CD14-positive monocyte (primary cell): ENCODE results near the gene DTNB. TPM values are rescaled to one million over a fixed set of nuclear protein-coding genes. Genes with fewer than 3 reads are reported as not detected.

Source experiments
- DNase-seq, 3 donors: peaks; one replicate each; pipeline ENCODE4 v3.0.0-alpha.2; 2011 to 2022
- H2AFZ ChIP-seq: 2 replicates; pipeline ENCODE4 v1.6.0; 2012; ENCODE audit warnings: mild to moderate bottlenecking, low read depth, low read length, inconsistent platforms; ENCODE audit not compliant: insufficient read depth, poor library complexity, severe bottlenecking
- H3K27ac ChIP-seq, 2 donors: 1 replicate in 1 of 2; 2 replicates in 1 of 2; pipeline ENCODE4 v1.5.1; 2012 to 2013; ENCODE audit warnings: low read length in 2 of 2, control low read depth in 1 of 2, inconsistent platforms in 1 of 2, low read depth in 1 of 2, mild to moderate bottlenecking in 1 of 2
- H3K27me3 ChIP-seq, 2 donors: one replicate each; pipeline versions ENCODE4 v1.6.0 to v1.6.1; 2011 to 2013; ENCODE audit warnings: low read length in 2 of 2; ENCODE audit not compliant: control insufficient read depth in 2 of 2, insufficient read depth in 2 of 2
- H3K36me3 ChIP-seq, 2 donors: replicated peaks in 1 of 2; 1 replicate in 1 of 2; 2 replicates in 1 of 2; pipeline versions ENCODE4 v1.5.1 to v1.6.1; 2012 to 2013; ENCODE audit warnings: low read length in 2 of 2, control low read depth in 1 of 2, inconsistent platforms in 1 of 2, mild to moderate bottlenecking in 1 of 2; ENCODE audit not compliant: insufficient read depth in 2 of 2, control insufficient read depth in 1 of 2
- H3K4me1 ChIP-seq, 2 donors: 1 replicate in 1 of 2; 2 replicates in 1 of 2; pipeline versions ENCODE4 v1.5.1 to v1.6.1; 2012 to 2013; ENCODE audit warnings: low read length in 2 of 2, control low read depth in 1 of 2, inconsistent platforms in 1 of 2, mild to moderate bottlenecking in 1 of 2, moderate library complexity in 1 of 2; ENCODE audit not compliant: insufficient read depth in 2 of 2, control insufficient read depth in 1 of 2
- H3K4me2 ChIP-seq: replicated peaks from 2 replicates; pipeline ENCODE3; 2012; ENCODE audit warnings: low read length, moderate library complexity, mild to moderate bottlenecking; ENCODE audit not compliant: poor library complexity, severe bottlenecking; ENCODE audit errors: extremely low read depth
- H3K4me3 ChIP-seq, 3 experiments: fragments of 200-600 bp in 1 of 3; sonication (generic) in 1 of 3; replicated peaks in 1 of 3; 1 replicate in 2 of 3; 2 replicates in 1 of 3; pipeline ENCODE4 v1.5.1; 2011 to 2013; ENCODE audit warnings: low read length in 3 of 3, mild to moderate bottlenecking in 3 of 3, control low read depth in 2 of 3, low read depth in 2 of 3, inconsistent platforms in 1 of 3, moderate library complexity in 1 of 3
- H3K79me2 ChIP-seq: 2 replicates; pipeline ENCODE4 v1.6.0; 2012; ENCODE audit warnings: mild to moderate bottlenecking, control low read depth, inconsistent platforms, low read length, moderate library complexity; ENCODE audit not compliant: insufficient read depth
- H3K9ac ChIP-seq: 2 replicates; pipeline ENCODE4 v1.6.0; 2017; ENCODE audit warnings: low read length, mild to moderate bottlenecking; ENCODE audit not compliant: insufficient read depth, poor library complexity, severe bottlenecking
- H3K9me3 ChIP-seq, 2 donors: replicated peaks in 1 of 2; 1 replicate in 1 of 2; 2 replicates in 1 of 2; pipeline versions ENCODE4 v1.5.1 to v1.6.1; 2012 to 2013; ENCODE audit warnings: low read length in 2 of 2, control low read depth in 1 of 2; ENCODE audit not compliant: control insufficient read depth in 1 of 2, insufficient read depth in 1 of 2
- H4K20me1 ChIP-seq: 2 replicates; pipeline ENCODE4 v1.6.0; 2012; ENCODE audit warnings: mild to moderate bottlenecking, low read length, control low read depth, moderate library complexity; ENCODE audit not compliant: insufficient read depth
- H3K27ac Mint-ChIP-seq, 7 donors: one replicate each; pipeline ENCODE4 v1.8.0; 2020; ENCODE audit warnings: mild to moderate bottlenecking in 7 of 7, mixed read lengths in 7 of 7, moderate library complexity in 6 of 7, inconsistent platforms in 2 of 7
- H3K27me3 Mint-ChIP-seq, 3 donors: one replicate each; pipeline ENCODE4 v1.8.0; 2021 to 2022; ENCODE audit warnings: low read depth in 3 of 3, mild to moderate bottlenecking in 3 of 3, mixed read lengths in 3 of 3, moderate library complexity in 3 of 3, inconsistent platforms in 1 of 3
- H3K36me3 Mint-ChIP-seq, 2 donors: one replicate each; pipeline ENCODE4 v1.8.0; 2020; ENCODE audit warnings: mixed read lengths in 2 of 2, inconsistent platforms in 1 of 2, mild to moderate bottlenecking in 1 of 2
- H3K4me1 Mint-ChIP-seq: one replicate; pipeline ENCODE4 v1.8.0; 2020; ENCODE audit warnings: mild to moderate bottlenecking, mixed read lengths
- H3K4me3 Mint-ChIP-seq, 2 donors: one replicate each; pipeline ENCODE4 v1.8.0; 2020; ENCODE audit warnings: mild to moderate bottlenecking in 2 of 2, mixed read lengths in 2 of 2, moderate library complexity in 1 of 2
- H3K9me3 Mint-ChIP-seq, 7 donors: one replicate each; pipeline ENCODE4 v1.8.0; 2020 to 2022; ENCODE audit warnings: mixed read lengths in 7 of 7, mild to moderate bottlenecking in 6 of 7, moderate library complexity in 6 of 7, inconsistent platforms in 2 of 7
- CTCF ChIP-seq: fragments of 200-600 bp; IDR thresholded peaks from one replicate; pipeline ENCODE4 v1.8.0; 2022; ENCODE audit warnings: antibody characterized with exemption, mild to moderate bottlenecking
- WGBS: methylation state at CpG from one replicate; pipeline ENCODE4 v1.1.5; 2013; ENCODE audit warnings: missing lambda C conversion rate; ENCODE audit not compliant: insufficient coverage; 5-methylcytosine and 5-hydroxymethylcytosine counted together
- intact Hi-C, 2 donors: fragments of 100-400 bp; cut with micrococcal nuclease; formaldehyde crosslinking; loops; one replicate each; pipeline versions ENCODE4 v1.15.0 to v1.15.1; 2023
- polyA plus RNA-seq, 3 donors: library from polyadenylated mRNA; depleted of rRNA in 1 of 3; unstranded in 2 of 3; stranded (reverse) in 1 of 3; fragments of 300-500 nt in 2 of 3; fragments of >200 nt in 1 of 3; fragmentation: Illumina TruSeq in 2 of 3; gene quantifications; 1 replicate in 2 of 3; 2 replicates in 1 of 3; pipeline ENCODE4 v1.2.3, GENCODE V29; 2012 to 2021

DTNB gene
- polyA plus RNA-seq, 3 donors: 3.0 to 4.2 (median 3.3) TPM

- Histone ChIP-seq H3K4me3 (no peak overlapping the region), H3K4me2 (no peak overlapping the region), H3K36me3 (no peaks in the 10 kb centered on the region), H2AFZ (no peak overlapping the region), H3K27me3 (peaks cover 0 to 7% of the 10 kb centered on the region in 2 donors), H3K4me1 (peaks cover 7 to 27% of the 10 kb centered on the region in 2 donors), H3K9ac (no peak overlapping the region), H3K27ac (no peak overlapping the region), H3K79me2 (peaks cover 11% of the 10 kb centered on the region), H4K20me1 (peaks cover 26% of the 10 kb centered on the region), H3K9me3 (no peaks in the 10 kb centered on the region)
- peaks cover 18% of the 10 kb centered on the region for H3K4me1 Mint-ChIP-seq
- no peak for DNase-seq
- no peak for TF ChIP-seq CTCF
- H3K27ac Mint-ChIP-seq: no peak overlapping the region
- peaks cover 9 to 22% (median 17%) of the 10 kb centered on the region in 3 donors for H3K27me3 Mint-ChIP-seq
- peaks cover 0 to 1% (median 0%) of the 10 kb centered on the region in 7 donors for H3K9me3 Mint-ChIP-seq
- intact Hi-C loops: loop anchor here (5.0 to 10.0 kb wide), 2 partner anchors 66 to 69 kb away; no protein-coding TSS in a partner anchor
- peaks cover 7 to 8% of the 10 kb centered on the region in 2 donors for H3K36me3 Mint-ChIP-seq
- 93% methylated on average over 18 of the region's 21 CpGs for WGBS
- H3K4me3 Mint-ChIP-seq: peak overlapping the region; percentile 11 to 63
Observed at GRCh38 chr2:25343187-25343825, 330.1 kb downstream of the DTNB start.

- H3K79me2 ChIP-seq: peaks cover 16% of the 10 kb centered on the region
- peak; percentile 99 for TF ChIP-seq CTCF
- peaks cover 11 to 12% of the 10 kb centered on the region in 2 donors for H3K36me3 Mint-ChIP-seq
- no peaks in the 10 kb centered on the region for H3K36me3 ChIP-seq
- peaks cover 0 to 1% (median 0%) of the 10 kb centered on the region in 7 donors for H3K9me3 Mint-ChIP-seq
- peak overlapping the region in 1 of 7 donors; percentile 37 for H3K27ac Mint-ChIP-seq
- H3K4me2 ChIP-seq: peak overlapping the region; percentile 89
- no peaks in the 10 kb centered on the region for H3K9me3 ChIP-seq
- peak overlapping the region; percentile 81 for H2AFZ ChIP-seq
- no peak overlapping the region for H3K27ac ChIP-seq
- DNase-seq: peak; percentile 70 to 73 (median 72)
- intact Hi-C loops: loop anchor here (5.0 to 10.0 kb wide), 2 partner anchors 65 to 68 kb away; no protein-coding TSS in a partner anchor
- H4K20me1 ChIP-seq: peaks cover 34% of the 10 kb centered on the region
- peak overlapping the region; percentile 76 to 80 for H3K4me3 Mint-ChIP-seq
- 10% methylated on average over 38 of the region's 45 CpGs for whole genome bisulfite sequencing
- peaks cover 9 to 22% (median 14%) of the 10 kb centered on the region in 3 donors for H3K27me3 Mint-ChIP-seq
- H3K27me3 ChIP-seq: peaks cover 0 to 7% of the 10 kb centered on the region in 2 donors
- H3K9ac ChIP-seq: no peak overlapping the region
- H3K4me1 Mint-ChIP-seq: peaks cover 24% of the 10 kb centered on the region
- H3K4me3 ChIP-seq: peak overlapping the region; percentile 18 to 78 (median 52)
- peaks cover 7 to 27% of the 10 kb centered on the region in 2 donors for H3K4me1 ChIP-seq
Observed at GRCh38 chr2:25342372-25343186, 330.8 kb downstream of the DTNB start.
